ENCODE data around the gene STRADA. TPM values are rescaled to one million over a fixed set of nuclear protein-coding genes. Genes with fewer than 3 reads are reported as not detected.

The STRADA gene
- total and polyA plus RNA-seq, 10 of the 15 experiments (the other 5 are each of a cell fraction or from before 2014, with no cell fraction given) = 13.3 to 54.1 (median 44.0) TPM

DNA sequence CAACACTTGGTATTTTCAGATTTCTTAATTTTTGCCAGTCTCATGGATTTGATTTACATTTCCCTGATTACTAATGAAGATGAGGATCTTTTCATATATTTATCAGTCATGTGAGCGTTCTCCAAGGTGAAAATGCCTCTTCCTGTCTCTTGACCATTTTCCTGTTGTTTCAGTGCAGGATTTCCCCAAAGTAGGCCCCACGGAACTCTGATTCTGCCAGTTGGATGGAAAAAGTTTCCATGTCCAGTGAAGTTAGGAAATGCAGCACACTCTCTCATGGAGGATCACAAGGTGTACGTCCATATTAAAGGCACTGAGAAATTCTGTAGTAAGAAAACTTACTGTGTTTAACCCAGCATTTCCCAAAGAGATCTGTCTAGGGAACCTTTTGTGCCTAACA, 25.2 kb downstream of the STRADA start:
- RAD21 ChIA-PET (ENCODE audit: unreplicated experiment) = no interaction called here
- Histone ChIP-seq H3K27me3 (replicated peaks in 1 of 2; ENCODE audit: control insufficient read depth in 2 of 2, insufficient read depth in 2 of 2, low read length in 1 of 2) (no peaks in the 10 kb centered on the region), H3K4me3 (no peak overlapping the region), H4K20me1 (ENCODE audit: control insufficient read depth, insufficient read depth) (no peaks in the 10 kb centered on the region), H3K79me2 (ENCODE audit: control insufficient read depth, insufficient read depth, low read length) (no peaks in the 10 kb centered on the region), H3K9me3 (replicated peaks; ENCODE audit: control insufficient read depth, insufficient read depth, low read length) (no peaks in the 10 kb centered on the region), H2AFZ (ENCODE audit: control insufficient read depth, low read depth, low read length) (no peak overlapping the region), H3K4me1 (ENCODE audit: control insufficient read depth, insufficient read depth, low read length) (no peaks in the 10 kb centered on the region), H3K27ac (ENCODE audit: control insufficient read depth, insufficient read depth) (no peak overlapping the region), H3K36me3 (ENCODE audit: control insufficient read depth in 2 of 2, insufficient read depth in 2 of 2, low read length in 1 of 2) (peaks cover 0 to 16% of the 10 kb centered on the region in 2 experiments; a peak in 3 of 4 replicates), H3K4me2 (ENCODE audit: control insufficient read depth, insufficient read depth) (no peak overlapping the region), H3K9ac (ENCODE audit: control insufficient read depth, insufficient read depth, low read length) (no peak overlapping the region)
- BruUV-seq (replicated peaks) = no TSS peak
- TF ChIP-seq CHD1 (IDR thresholded peaks at IDR 0.05; ENCODE audit: low read depth, low read length) = no peak
- no peak for TF ChIP-seq IKZF1 (conservative IDR thresholded peaks at IDR 0.05)
- TF ChIP-seq, protein P1, sequence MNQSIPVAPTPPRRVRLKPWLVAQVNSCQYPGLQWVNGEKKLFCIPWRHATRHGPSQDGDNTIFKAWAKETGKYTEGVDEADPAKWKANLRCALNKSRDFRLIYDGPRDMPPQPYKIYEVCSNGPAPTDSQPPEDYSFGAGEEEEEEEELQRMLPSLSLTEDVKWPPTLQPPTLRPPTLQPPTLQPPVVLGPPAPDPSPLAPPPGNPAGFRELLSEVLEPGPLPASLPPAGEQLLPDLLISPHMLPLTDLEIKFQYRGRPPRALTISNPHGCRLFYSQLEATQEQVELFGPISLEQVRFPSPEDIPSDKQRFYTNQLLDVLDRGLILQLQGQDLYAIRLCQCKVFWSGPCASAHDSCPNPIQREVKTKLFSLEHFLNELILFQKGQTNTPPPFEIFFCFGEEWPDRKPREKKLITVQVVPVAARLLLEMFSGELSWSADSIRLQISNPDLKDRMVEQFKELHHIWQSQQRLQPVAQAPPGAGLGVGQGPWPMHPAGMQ (IDR thresholded peaks at IDR 0.05; ENCODE audit: borderline replicate concordance) = no peak
- TF ChIP-seq USF2 (IDR thresholded peaks at IDR 0.05; ENCODE audit: borderline replicate concordance, low read depth, low read length) = no peak
- TF ChIP-seq HDAC2 (IDR thresholded peaks at IDR 0.05) = no peak
- TF ChIP-seq ZBTB40 (IDR thresholded peaks at IDR 0.05; ENCODE audit: borderline replicate concordance) = no peak
- TF ChIP-seq RFX5 (IDR thresholded peaks at IDR 0.05; ENCODE audit: low read depth, low read length) = no peak
- TF ChIP-seq RB1 (IDR thresholded peaks at IDR 0.05; ENCODE audit: borderline replicate concordance) = no peak
- no peak for TF ChIP-seq RUNX3 (IDR thresholded peaks at IDR 0.05; ENCODE audit: low read length)
- SMC1A ChIA-PET (ENCODE audit: uncharacterized antibody, unreplicated experiment) = no interaction called here
- FAIRE-seq (no peak), DNase-seq (ENCODE audit: low read depth, low spot score) (no peak), ATAC-seq (no peak)
- 96% methylated on average over 3 of the region's 3 CpGs for WGBS (ENCODE audit: insufficient coverage, insufficient replicate concordance, low lambda C conversion rate, missing lambda C conversion rate)
- POLR2A ChIA-PET = interaction anchor here (1.2 kb wide), 1 partner anchor 57 kb away, joined by 3 read pairs; the partner anchor contains the start of genes CCDC47 and DDX42
- in situ Hi-C loops (cut with MboI) (no loop called here), intact Hi-C loops (cut with micrococcal nuclease; ENCODE audit: unreplicated experiment) (no loop called here)
- CTCF ChIA-PET = no interaction called here
